Measurements from ENCODE around the gene RPEL1.
A peak's percentile ranks its signal among the peaks of the same experiment; 100 is the strongest.
"Not testable (repeated sequence)": the region's sequence is repeated elsewhere in the genome, so short reads cannot be mapped to it uniquely, and the experiment has no call there.

Gene RPEL1

DNA sequence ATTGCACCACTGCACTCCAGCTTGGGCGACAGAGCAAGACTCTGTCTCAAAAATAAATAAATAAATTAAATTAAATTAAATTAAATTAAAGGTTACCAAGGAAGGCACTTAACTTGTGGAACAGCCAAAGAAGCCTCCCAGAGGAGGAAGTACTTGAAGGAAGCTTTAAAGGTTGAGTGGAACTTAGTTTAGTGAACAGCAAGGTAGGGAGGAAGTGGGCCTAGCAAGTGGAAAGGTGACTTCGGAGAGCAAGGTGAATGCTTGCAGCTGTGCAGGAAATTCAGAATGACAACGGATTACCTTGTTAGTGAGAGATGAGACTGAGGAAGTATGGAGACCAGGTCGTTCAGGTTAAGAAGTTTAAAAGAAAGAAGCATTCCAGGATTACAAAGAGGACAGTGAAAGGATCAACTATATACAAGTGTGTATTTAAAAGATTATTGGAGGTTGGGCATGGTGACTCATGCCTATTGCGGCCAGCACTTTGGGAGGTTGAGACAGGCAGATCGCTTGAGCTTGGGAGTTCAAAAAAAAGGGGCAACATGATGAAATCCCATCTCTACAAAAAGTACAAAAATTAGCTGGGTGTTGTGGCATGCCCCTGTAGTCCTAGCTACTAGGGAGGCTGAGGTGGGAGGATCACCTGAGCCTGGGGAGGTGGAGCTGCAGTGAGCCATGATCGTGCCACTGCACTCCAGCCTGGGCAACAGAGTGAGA, 12.8 kb upstream of the RPEL1 start:
- DNase-seq (ENCODE audit: low read depth), result no peak

DNA sequence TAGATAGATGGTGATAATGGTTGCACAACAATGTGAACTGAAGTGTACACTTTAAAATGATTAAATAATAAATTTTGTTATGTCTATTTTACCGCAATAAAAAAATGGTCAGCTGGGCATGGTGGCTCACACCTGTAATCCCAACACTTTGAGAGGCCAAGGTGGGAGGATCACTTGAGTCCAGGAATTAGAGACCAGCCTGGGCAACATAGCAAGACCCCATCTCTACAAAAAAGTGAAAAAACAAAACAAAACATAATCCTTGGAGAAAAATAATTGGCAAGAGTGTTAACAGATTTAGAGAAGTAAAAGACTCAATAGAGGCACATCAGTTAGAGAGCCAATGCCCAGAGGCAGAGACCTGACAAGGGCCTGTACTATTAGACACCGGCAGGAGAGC, 9.9 kb upstream of the RPEL1 start:
- DNase-seq (ENCODE audit: low read depth), result no peak

DNA sequence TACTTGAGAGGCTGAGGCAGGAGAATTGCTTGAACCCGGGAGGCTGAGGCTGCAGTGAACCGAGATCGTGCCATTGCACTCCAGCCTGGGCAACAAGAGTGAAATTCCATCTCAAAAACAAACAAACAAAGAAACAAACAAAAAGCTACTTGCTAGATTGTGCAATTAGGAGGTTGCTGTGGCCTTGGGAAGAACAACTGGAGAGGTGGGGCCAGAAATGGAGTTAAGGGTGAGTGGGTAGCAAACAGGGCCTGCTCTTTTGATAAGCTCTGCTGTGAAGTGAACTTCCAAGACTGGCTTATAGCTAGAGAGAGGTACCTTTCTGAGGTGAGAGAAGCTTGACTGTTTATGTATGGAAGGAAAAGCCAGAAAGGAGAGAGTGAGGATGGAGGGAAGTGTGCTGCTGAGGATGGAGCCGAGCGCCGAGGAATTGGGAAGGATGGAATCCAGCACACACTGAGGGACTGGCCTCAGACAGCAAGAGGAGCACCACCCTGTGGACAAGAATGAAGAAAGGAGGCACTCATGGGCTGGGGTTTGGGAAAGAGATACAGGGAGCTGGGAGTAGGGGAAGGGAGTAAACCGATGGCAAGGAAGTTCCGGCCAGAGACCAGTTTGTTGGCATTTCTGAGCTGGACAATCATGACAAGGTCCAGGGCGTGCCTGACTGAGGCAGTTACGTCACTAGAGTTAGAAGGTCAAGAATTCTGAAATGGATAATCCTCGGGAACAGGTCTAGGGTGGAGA, 7.0 kb upstream of the RPEL1 start:
- DNase-seq (ENCODE audit: low read depth), result no peak

DNA sequence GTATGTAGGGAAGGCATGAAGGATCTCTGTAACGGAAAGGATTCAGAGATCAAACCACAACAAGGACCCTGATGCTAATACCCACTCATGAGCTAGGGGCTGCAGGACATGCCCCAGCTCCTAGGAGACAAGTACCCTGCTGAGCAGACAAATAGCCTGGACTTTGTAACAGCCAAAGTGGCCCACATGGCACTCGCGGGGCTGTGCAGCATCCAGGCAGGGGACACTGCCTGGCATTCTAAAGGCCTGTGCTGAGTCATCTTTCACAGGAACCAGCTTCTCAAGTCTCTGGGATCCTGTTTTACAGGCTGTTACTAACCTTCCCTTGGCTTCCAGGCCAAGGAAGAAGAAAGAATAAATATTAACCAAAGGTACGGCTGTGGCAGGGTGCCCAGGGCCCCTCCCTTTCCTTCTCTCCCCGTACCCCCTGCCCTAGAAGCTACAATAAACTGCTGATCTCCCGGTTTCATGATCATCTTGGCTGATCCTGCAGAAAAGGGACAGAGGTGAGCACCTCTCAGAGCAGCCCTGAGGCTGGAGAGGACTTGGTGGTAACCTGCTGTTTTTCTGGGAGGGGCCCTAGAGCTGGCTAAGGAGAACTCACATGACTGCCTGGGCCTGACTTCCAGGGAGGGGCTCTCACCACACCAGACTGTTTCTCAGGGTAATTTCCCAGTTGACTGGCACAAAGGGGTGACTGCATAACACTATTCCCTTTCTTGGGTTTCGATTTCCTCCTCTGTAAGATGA, 4.2 kb upstream of the RPEL1 start:
- no peak for DNase-seq (ENCODE audit: low read depth)

DNA sequence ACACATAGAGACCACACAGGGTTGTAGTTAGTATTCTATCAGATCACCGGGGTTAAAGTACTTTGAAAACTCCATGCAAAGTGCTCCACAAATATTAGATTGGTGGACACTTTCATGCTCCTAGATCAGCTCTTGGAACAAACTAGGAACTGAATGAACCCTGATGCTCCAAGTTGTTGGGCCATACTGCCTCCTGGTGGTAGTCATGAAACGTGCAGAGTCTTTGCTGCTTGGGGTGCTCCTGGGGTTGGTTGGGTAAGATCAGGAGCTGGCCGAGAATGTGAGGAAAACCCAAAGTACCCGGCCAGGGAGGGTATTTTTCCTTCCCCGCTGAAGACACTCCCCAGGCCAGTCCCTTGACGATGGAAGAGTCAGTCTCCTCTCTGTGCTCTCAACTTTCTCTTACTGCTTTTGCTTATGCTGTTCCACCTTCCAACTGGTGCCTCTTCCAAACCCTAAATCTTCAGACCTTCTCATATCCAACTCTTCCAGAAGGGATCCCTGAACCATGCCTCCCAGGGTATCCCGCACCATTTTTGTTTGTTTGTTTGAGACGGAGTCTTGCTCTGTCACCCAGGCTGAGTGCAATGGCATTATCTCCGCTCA, 918 bp upstream of the RPEL1 start:
- no peak for DNase-seq (ENCODE audit: low read depth)

DNA sequence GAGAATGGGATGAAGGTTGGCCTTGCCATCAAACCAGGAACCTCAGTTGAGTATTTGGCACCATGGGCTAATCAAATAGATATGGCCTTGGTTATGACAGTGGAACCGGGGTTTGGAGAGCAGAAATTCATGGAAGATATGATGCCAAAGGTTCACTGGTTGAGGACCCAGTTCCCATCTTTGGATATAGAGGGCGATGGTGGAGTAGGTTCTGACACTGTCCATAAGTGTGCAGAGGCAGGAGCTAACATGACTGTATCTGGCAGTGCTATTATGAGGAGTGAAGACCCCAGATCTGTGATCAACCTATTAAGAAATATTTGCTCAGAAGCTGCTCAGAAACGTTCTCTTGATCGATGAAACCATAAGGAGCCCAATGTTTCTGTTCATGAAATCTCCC, 637 bp downstream of the RPEL1 start:
- DNase-seq (ENCODE audit: low read depth), result no peak

DNA sequence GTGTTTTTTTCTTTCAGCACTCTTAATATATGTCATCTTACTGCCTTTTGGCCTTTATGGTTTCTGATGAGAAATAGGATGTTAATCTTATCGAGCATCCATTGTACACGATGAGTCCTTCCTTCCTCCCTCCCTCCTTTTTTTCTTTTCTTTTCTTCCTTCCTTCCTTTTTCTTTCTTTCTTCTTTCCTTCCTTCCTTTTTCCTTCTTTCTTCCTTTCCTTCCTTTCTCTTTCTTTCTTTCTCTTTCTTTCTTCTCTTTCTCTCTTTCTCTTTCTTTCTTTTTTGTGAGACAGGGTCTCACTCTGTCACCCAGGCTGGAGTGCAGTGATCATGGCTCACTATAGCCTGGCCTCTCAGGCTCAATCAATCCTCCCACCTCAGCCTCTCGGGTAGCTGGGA, 8.4 kb downstream of the RPEL1 start:
- no peak for DNase-seq (ENCODE audit: low read depth)

- no peak for DNase-seq (ENCODE audit: low read depth)
Observed at GRCh38 chr10:103254538-103255325, 9.0 kb downstream of the RPEL1 start.

DNA sequence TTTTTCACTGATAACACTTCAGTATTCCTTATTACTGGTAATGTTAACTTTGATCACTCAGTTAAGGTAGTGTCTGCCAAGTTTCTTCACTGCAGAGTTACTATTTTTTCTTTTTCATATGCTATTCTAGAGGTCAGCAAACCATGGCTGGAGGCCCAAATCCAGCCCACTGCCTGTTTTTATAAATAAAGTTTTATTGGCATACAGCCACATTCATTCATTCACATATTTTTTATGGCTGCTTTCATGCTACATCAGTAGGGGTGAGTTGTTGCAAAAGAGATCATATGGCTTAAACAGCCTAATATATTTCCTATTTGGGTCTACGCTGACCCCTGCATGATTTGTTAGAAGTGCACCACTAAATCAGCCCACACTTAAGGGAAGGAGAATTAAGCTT, 10.9 kb downstream of the RPEL1 start:
- DNase-seq (ENCODE audit: low read depth), result no peak

GRCh38 chr10:103257812-103258211, 12.1 kb downstream of the RPEL1 start:
- no peak for DNase-seq (ENCODE audit: low read depth)

GRCh38 chr10:103258928-103259327, 13.2 kb downstream of the RPEL1 start:
- not testable (repeated sequence) for DNase-seq (ENCODE audit: low read depth)

DNA sequence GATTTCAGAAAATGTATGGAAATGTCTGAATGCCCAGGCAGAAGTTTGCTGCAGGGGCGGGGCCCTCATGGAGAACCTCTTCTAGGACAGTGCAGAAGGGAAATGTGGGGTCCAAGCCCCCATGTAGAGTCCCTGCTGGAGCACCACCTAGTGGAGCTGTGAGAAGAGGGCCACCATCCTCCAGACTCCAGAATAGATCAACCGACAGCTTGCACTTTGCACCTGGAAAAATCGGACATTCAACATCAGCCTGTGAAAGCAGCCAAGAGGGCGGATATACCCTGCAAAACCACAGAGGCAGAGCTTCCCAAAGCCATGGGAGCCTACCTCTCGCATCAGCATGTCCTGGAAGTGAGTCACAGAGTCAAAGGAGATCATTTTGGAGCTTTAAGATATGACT, 14.3 kb downstream of the RPEL1 start:
- DNase-seq (ENCODE audit: low read depth), result no peak

- DNase-seq (ENCODE audit: low read depth), result no peak
Observed at GRCh38 chr10:103262229-103262628, 16.5 kb downstream of the RPEL1 start.

DNA sequence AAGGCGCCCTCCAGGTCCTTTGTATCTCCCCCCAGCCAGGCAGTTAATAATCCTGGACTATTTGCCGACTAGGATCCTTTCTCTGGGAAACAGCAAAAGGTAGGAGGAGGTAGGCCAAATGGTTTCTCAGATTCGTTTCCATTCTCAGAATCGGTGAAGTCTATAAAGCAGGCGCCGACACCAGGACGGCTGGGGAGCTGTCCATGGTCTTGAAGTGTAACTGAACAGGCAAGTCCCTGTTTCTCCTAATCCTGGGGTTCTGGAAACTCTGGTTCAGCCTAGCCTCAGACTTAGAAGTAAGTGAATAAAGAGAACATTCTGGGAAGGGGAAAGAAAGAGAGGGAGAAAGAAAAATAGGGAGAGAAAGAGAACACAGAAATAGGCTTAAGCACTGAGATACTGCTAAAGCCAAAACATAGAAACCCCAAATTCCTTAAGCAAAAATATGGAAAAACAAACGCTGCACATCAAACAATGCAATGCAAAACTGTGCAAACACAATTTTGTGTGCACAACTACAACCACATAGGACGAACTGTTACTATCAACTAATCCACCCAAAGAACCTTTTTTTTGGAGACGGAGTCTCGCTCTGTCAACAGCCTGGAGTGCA, 20.1 kb downstream of the RPEL1 start:
- DNase-seq (ENCODE audit: low read depth), result no peak

DNA sequence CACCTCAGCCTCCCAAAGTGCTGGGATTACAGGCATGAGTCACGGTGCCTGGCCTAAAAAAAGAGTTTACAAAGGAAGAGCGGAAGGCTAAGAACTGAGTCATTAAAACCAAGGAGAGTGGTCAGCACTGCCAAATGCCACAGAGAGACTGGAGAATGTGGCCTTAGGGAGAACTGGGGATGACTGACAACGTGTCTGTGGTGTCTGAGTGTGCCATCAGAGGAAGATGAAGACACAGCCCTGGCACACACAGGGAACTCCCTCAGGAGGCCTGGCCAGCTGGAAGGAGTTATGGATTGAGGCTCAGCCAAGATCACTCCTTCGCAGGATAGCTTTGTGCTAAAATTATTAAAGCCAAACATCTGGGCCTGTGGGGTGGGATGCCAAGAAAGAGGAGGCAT, 27.4 kb downstream of the RPEL1 start:
- DNase-seq (ENCODE audit: low read depth), result peak; percentile 89

DNA sequence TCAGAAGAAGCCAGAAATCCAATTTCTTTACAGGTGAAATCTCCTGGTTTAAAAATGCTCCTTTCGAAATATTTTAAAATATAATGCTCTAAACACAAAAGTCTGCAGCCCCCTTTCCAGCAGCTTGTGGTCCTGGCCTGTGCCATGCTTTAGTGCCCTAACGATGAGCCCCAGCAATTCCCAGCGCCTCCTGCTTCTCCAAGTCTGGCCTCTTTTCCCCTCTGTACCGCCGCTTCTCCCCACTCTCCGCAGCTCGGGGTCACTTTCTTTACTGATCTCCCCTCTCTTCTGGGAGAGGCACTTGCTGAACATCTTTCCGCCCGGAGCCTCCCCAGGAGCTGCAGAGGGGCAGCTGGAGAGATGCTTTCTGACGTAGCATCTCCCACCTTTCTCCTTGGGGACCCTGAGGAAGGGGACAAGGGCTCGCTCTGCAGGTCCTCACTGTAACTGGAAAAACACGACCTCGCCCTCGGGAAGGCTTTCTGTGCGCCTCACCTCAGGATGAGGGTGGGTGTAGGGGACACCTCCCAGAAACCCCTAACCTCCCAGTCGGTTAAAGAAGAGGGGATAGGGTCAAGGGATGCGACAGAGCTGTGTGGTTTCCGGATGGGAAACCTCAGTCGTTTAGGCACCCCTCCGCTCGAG, 30.7 kb downstream of the RPEL1 start:
- DNase-seq (ENCODE audit: low read depth), result no peak

DNA sequence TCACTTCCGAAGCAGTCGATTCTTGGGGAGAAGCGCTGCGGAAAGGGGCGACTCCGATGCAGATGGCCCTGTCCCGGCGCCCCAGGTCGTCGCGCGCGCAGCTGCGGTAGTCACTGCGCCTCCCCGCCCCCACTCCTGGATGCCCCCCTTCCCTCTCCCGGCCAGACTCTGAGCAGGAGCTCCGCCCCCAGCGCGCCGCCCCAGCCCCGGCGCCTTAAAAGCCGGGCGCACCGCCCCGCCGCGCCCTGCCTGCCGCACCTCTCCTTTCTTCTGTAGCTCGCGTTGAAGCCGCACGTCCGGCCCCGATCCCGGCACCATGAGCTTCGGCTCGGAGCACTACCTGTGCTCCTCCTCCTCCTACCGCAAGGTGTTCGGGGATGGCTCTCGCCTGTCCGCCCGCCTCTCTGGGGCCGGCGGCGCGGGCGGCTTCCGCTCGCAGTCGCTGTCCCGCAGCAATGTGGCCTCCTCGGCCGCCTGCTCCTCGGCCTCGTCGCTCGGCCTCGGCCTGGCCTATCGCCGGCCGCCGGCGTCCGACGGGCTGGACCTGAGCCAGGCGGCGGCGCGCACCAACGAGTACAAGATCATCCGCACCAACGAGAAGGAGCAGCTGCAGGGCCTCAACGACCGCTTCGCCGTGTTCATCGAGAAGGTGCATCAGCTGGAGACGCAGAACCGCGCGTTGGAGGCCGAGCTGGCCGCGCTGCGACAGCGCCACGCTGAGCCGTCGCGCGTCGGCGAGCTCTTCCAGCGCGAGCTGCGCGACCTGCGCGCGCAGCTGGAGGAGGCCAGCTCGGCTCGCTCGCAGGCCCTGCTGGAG, 31.4 kb downstream of the RPEL1 start, which contains the start of gene INA:
Gene INA, plus strand, starts transcription at position 243 of the 817 bp plus-strand sequence. Its CDS starts 74 bp downstream, at position 317.
- no peak for DNase-seq (ENCODE audit: low read depth)

DNA sequence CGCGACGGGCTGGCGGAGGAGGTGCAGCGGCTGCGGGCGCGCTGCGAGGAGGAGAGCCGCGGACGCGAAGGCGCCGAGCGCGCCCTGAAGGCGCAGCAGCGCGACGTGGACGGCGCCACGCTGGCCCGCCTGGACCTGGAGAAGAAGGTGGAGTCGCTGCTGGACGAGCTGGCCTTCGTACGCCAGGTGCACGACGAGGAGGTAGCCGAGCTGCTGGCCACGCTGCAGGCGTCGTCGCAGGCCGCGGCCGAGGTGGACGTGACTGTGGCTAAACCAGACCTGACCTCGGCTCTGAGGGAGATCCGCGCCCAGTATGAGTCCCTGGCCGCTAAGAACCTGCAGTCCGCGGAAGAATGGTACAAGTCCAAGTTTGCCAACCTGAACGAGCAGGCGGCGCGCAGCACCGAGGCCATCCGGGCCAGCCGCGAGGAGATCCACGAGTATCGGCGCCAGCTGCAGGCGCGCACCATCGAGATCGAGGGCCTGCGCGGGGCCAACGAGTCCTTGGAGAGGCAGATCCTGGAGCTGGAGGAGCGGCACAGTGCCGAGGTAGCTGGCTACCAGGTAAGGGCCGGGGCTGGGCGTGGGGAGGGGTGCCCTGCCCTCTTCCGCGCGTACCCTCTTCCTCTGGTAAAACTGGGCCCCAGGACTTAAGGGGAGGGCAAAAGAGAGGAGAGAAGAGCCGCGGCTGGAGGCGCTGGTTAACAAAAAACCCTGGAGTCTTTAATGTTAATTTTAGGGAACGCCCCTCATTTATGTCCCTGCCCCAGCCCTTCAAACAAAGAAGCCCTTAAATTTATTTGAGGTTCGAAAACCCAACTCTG, 32.2 kb downstream of the RPEL1 start:
- no peak for DNase-seq (ENCODE audit: low read depth)

DNA sequence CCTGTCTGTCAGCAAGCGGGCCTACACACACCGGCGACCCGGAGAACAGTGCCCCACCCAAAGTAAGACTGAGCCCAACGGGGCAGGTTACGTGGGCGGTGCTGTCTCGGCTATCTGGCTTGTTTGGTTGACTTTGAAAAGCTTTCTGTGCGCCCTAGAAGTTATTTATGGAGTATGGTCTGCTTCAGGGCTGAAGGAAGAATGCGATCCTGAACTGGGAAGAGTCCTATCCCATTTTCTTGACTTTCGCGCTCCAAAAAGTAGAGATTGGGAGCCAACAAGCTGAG, 32.8 kb downstream of the RPEL1 start:
- DNase-seq (ENCODE audit: low read depth), result no peak
